A673 (cell line): ENCODE results near the gene TMEM30B.

ENCODE experiments used
- CTCF ChIP-seq: fragments of 300-800, 200-600 bp; sonication (generic); conservative IDR thresholded peaks from 2 replicates; pipeline ENCODE4 v1.5.1; 2017; ENCODE audit warnings: low read depth, mild to moderate bottlenecking, antibody characterized with exemption, low read length, moderate library complexity, mixed read lengths
- EZH2 ChIP-seq: fragments of 200-600 bp; sonication (generic); IDR thresholded peaks from 2 replicates; pipeline ENCODE4 v1.6.1; 2017; ENCODE audit warnings: borderline replicate concordance, low read depth, mild to moderate bottlenecking, mixed read lengths, antibody characterized with exemption, low read length; ENCODE audit not compliant: poor library complexity, severe bottlenecking

DNA sequence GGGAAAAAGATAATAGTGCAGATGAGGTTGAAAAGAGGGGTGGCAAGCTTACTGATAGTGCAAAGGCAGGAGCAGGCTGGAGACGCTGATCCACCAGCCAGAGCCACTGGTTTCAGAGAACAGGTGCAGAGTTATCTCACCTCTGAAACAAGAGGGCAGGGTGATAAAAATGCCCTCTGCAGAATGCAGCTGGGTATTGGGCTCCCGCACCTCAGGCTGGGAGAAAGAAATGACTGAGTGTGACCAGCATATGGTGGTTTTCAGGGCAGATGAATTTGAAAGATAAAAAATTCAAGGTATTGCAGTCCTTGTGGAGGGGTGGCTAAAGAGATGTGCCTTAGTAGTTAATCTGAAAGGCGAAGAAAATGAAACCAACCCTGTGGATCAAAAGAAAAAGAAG lies 2.9 kb upstream of the TMEM30B start:
- no peak for TF ChIP-seq CTCF
- TF ChIP-seq EZH2 = no peak
